H1 (cell line): ENCODE data around the gene SLC46A3. TPM values are rescaled to one million over a fixed set of nuclear protein-coding genes. Genes with fewer than 3 reads are reported as not detected.

Source experiments
- ASH2L ChIP-seq: fragments of 200-600, 300-600 bp; sonication (generic); IDR thresholded peaks from one replicate; pipeline ENCODE4 v1.7.1; 2017; ENCODE audit warnings: low read length
- BCL11A ChIP-seq, 2 experiments: IDR thresholded peaks; one replicate each; pipeline ENCODE4 v1.6.1; 2011; ENCODE audit warnings: low read depth in 2 of 2, low read length in 2 of 2, mild to moderate bottlenecking in 2 of 2
- CHD2 ChIP-seq: IDR thresholded peaks from 2 replicates; pipeline ENCODE4 v1.6.1; 2012; ENCODE audit warnings: low read length, improper control_type of control experiment
- CTCF ChIP-seq, 3 experiments: IDR thresholded peaks; 1 replicate in 2 of 3; 2 replicates in 1 of 3; pipeline versions ENCODE4 v1.5.1 to v1.6.1; 2011; ENCODE audit warnings: low read length in 3 of 3, mild to moderate bottlenecking in 3 of 3, inconsistent platforms in 2 of 3, low read depth in 1 of 3, moderate library complexity in 1 of 3; ENCODE audit not compliant: insufficient read depth in 1 of 3; ENCODE audit errors: control extremely low read depth in 1 of 3
- EGR1 ChIP-seq: IDR thresholded peaks from 2 replicates; pipeline ENCODE4 v1.6.1; 2011; ENCODE audit warnings: low read depth, low read length, borderline replicate concordance
- HDAC2 ChIP-seq, 2 experiments: fragments of 300-600 bp in 1 of 2; sonication (generic) in 1 of 2; IDR thresholded peaks; 2 replicates each; pipeline ENCODE4 v1.6.1; 2011 to 2012; ENCODE audit warnings: low read depth in 2 of 2, low read length in 2 of 2, mild to moderate bottlenecking in 2 of 2, moderate library complexity in 2 of 2, borderline replicate concordance in 1 of 2, inconsistent platforms in 1 of 2
- HDAC6 ChIP-seq: IDR thresholded peaks from one replicate; pipeline ENCODE4 v1.7.1; 2012; ENCODE audit warnings: low read depth, mild to moderate bottlenecking, inconsistent platforms, low read length, moderate library complexity
- KDM4A ChIP-seq: IDR thresholded peaks from one replicate; pipeline ENCODE4 v1.7.1; 2012; ENCODE audit warnings: low read depth, mild to moderate bottlenecking, moderate library complexity, low read length, inconsistent platforms; ENCODE audit not compliant: severe bottlenecking
- KDM5A ChIP-seq: fragments of 200-600 bp; IDR thresholded peaks from 2 replicates; pipeline ENCODE4 v1.7.1; 2012; ENCODE audit warnings: mild to moderate bottlenecking, low read length, inconsistent platforms, mixed read lengths
- MAFK ChIP-seq: IDR thresholded peaks from 2 replicates; pipeline ENCODE4 v1.6.1; 2012; ENCODE audit warnings: low read depth, mild to moderate bottlenecking, improper control_type of control experiment, low read length
- PHF8 ChIP-seq: fragments of 200-600 bp; sonication (generic); conservative IDR thresholded peaks from 2 replicates; pipeline ENCODE4 v1.7.1; 2012; ENCODE audit warnings: low read depth, mild to moderate bottlenecking, inconsistent platforms, low read length, moderate library complexity
- RBBP5 ChIP-seq: IDR thresholded peaks from 2 replicates; pipeline ENCODE4 v1.7.1; 2012; ENCODE audit warnings: low read depth, mild to moderate bottlenecking, inconsistent platforms, low read length, moderate library complexity, borderline replicate concordance
- RFX5 ChIP-seq: IDR thresholded peaks from 2 replicates; pipeline ENCODE4 v1.6.1; 2011; ENCODE audit warnings: low read depth, low read length, improper control_type of control experiment, borderline replicate concordance
- SIN3A ChIP-seq, 2 experiments: IDR thresholded peaks in 1 of 2; conservative IDR thresholded peaks in 1 of 2; 2 replicates each; pipeline ENCODE4 v1.6.1; 2011 to 2012; ENCODE audit warnings: low read length in 2 of 2, improper control_type of control experiment in 1 of 2, low read depth in 1 of 2, mild to moderate bottlenecking in 1 of 2
- SUZ12 ChIP-seq: fragments of 200-600 bp; sonication (generic); IDR thresholded peaks from 2 replicates; pipeline ENCODE4 v1.6.1; 2012; ENCODE audit warnings: mild to moderate bottlenecking, inconsistent platforms, low read length, moderate library complexity, mixed read lengths
- TCF12 ChIP-seq: IDR thresholded peaks from 2 replicates; pipeline ENCODE4 v1.6.1; 2011; ENCODE audit warnings: low read depth, mild to moderate bottlenecking, low read length
- TEAD4 ChIP-seq: IDR thresholded peaks from 2 replicates; pipeline ENCODE4 v1.6.1; 2012; ENCODE audit warnings: low read depth, low read length, inconsistent platforms, mixed read lengths
- polyA plus RNA-seq, 7 experiments: library from polyadenylated mRNA; depleted of rRNA in 3 of 7; stranded (reverse) in 5 of 7; unstranded in 2 of 7; fragments of >200 nt in 5 of 7; fragments of 200-250 nt in 2 of 7; gene quantifications; 1 replicate in 5 of 7; 2 replicates in 1 of 7; 4 replicates in 1 of 7; pipeline versions ENCODE4 v1.2.1 to v1.2.3, GENCODE V29; 2011 to 2013; ENCODE audit warnings: missing spikeins in 2 of 7, mixed read lengths in 2 of 7
- total RNA-seq: library from RNA; stranded (reverse); fragmentation: NEBNext Ultra II Directional; extraction: Animal tissue kit (Norgen Biotek cat#: 25700); gene quantifications from 2 replicates; pipeline ENCODE4 v1.2.1, GENCODE V29; 2021
- TF ChIP-seq, protein P1 (sequence below): IDR thresholded peaks from 2 replicates; pipeline ENCODE4 v1.6.1; 2012; ENCODE audit warnings: low read length, inconsistent platforms
- TF ChIP-seq, protein P2 (sequence below): IDR thresholded peaks from 2 replicates; pipeline ENCODE4 v1.6.1; 2012; ENCODE audit warnings: inconsistent platforms

Gene SLC46A3
- total and polyA plus RNA-seq, 2 of the 8 experiments (the other 6 are each of a cell fraction or from before 2014, with no cell fraction given), result 0.39 to 0.67 TPM

- peak in 1 of 3 experiments; percentile 17; a peak in 1 of 4 replicates for TF ChIP-seq CTCF (IDR thresholded peaks at IDR 0.05; ENCODE audit: control extremely low read depth in 1 of 3, insufficient read depth in 1 of 3, low read depth in 1 of 3, low read length in 3 of 3)
- no peak for TF ChIP-seq RFX5
- TF ChIP-seq TCF12, result no peak
- no peak for TF ChIP-seq EGR1
- peak; percentile 47 for TF ChIP-seq KDM4A
- TF ChIP-seq HDAC6, result no peak
- TF ChIP-seq PHF8, result no peak
- no peak; the same call in 1 of the 2 replicates for TF ChIP-seq SUZ12
- TF ChIP-seq ASH2L, result peak; percentile 94
- TF ChIP-seq, protein P1, sequence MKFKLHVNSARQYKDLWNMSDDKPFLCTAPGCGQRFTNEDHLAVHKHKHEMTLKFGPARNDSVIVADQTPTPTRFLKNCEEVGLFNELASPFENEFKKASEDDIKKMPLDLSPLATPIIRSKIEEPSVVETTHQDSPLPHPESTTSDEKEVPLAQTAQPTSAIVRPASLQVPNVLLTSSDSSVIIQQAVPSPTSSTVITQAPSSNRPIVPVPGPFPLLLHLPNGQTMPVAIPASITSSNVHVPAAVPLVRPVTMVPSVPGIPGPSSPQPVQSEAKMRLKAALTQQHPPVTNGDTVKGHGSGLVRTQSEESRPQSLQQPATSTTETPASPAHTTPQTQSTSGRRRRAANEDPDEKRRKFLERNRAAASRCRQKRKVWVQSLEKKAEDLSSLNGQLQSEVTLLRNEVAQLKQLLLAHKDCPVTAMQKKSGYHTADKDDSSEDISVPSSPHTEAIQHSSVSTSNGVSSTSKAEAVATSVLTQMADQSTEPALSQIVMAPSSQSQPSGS, result no peak
- TF ChIP-seq MAFK, result no peak
- peak; percentile 85 for TF ChIP-seq RBBP5
- TF ChIP-seq HDAC2 (IDR thresholded peaks at IDR 0.05; ENCODE audit: borderline replicate concordance in 1 of 2, low read depth in 2 of 2, low read length in 2 of 2), result peak; percentile 6 to 90; a peak in 2 of 4 replicates
- TF ChIP-seq, protein P2, sequence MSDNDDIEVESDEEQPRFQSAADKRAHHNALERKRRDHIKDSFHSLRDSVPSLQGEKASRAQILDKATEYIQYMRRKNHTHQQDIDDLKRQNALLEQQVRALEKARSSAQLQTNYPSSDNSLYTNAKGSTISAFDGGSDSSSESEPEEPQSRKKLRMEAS, result peak; percentile 52; the same call in 1 of the 2 replicates
- no peak for TF ChIP-seq BCL11A (IDR thresholded peaks at IDR 0.05; ENCODE audit: low read depth in 2 of 2, low read length in 2 of 2)
- TF ChIP-seq SIN3A (conservative IDR thresholded peaks at IDR 0.05 in 1 of 2, IDR thresholded peaks at IDR 0.05 in 1 of 2; ENCODE audit: low read depth in 1 of 2, low read length in 2 of 2), result peak; percentile 68 to 97; a peak in 2 of 4 replicates
- TF ChIP-seq TEAD4, result 0 out of 2 replicates have a peak, but pooled peaks have one; percentile 32
- TF ChIP-seq CHD2, result peak; percentile 89
- TF ChIP-seq KDM5A, result no peak
Observed at GRCh38 chr13:28718543-28719226, at the start of gene SLC46A3 (continued).
